Osteoblast (primary cell): Measurements from ENCODE around the gene NFIA. TPM values are rescaled to one million over a fixed set of nuclear protein-coding genes. Genes with fewer than 3 reads are reported as not detected.

Source experiments
- DNase-seq: peaks from one replicate; pipeline ENCODE4 v3.0.0; 2011; ENCODE audit warnings: low spot score, mixed read lengths; ENCODE audit not compliant: insufficient read length; ENCODE audit errors: missing footprints
- H2AFZ ChIP-seq: 2 replicates; pipeline ENCODE4 v1.6.0; 2011; ENCODE audit warnings: mild to moderate bottlenecking, low read length
- H3K27ac ChIP-seq: 2 replicates; pipeline ENCODE4 v1.5.1; 2011; ENCODE audit warnings: mild to moderate bottlenecking, low read depth, low read length, moderate library complexity
- H3K27me3 ChIP-seq: 2 replicates; pipeline ENCODE4 v1.6.0; 2012; ENCODE audit warnings: mild to moderate bottlenecking, control low read depth, inconsistent platforms, low read length, moderate library complexity; ENCODE audit not compliant: insufficient read depth
- H3K36me3 ChIP-seq: 2 replicates; pipeline ENCODE4 v1.5.1; 2011; ENCODE audit warnings: mild to moderate bottlenecking, low read length, control low read depth, moderate library complexity; ENCODE audit not compliant: insufficient read depth
- H3K4me1 ChIP-seq: 2 replicates; pipeline ENCODE4 v1.5.1; 2011; ENCODE audit warnings: mild to moderate bottlenecking, low read length, control low read depth, moderate library complexity; ENCODE audit not compliant: insufficient read depth
- H3K4me2 ChIP-seq: 2 replicates; pipeline ENCODE4 v1.6.0; 2011; ENCODE audit warnings: mild to moderate bottlenecking, low read length; ENCODE audit not compliant: insufficient read depth
- H3K4me3 ChIP-seq: fragments of 200-600 bp; sonication (generic); 3 replicates; pipeline ENCODE4 v1.5.1; 2012; ENCODE audit warnings: mild to moderate bottlenecking, low read length, inconsistent platforms; ENCODE audit not compliant: insufficient read depth
- H3K79me2 ChIP-seq: 2 replicates; pipeline ENCODE4 v1.6.0; 2012; ENCODE audit warnings: mild to moderate bottlenecking, low read length, control low read depth, inconsistent platforms; ENCODE audit not compliant: insufficient read depth
- H3K9me3 ChIP-seq: 2 replicates; pipeline ENCODE4 v1.5.1; 2011; ENCODE audit warnings: low read depth, low read length, control low read depth
- H4K20me1 ChIP-seq: 2 replicates; pipeline ENCODE4 v1.6.0; 2012; ENCODE audit warnings: mild to moderate bottlenecking, low read length, control low read depth; ENCODE audit not compliant: insufficient read depth
- CTCF ChIP-seq: IDR thresholded peaks from 2 replicates; pipeline ENCODE4 v1.5.1; 2011; ENCODE audit warnings: mild to moderate bottlenecking, low read depth, low read length, moderate library complexity; ENCODE audit errors: extremely low read depth
- total RNA-seq: library from RNA; depleted of rRNA; stranded (reverse); fragments of >200 nt; gene quantifications from 2 replicates; pipeline ENCODE4 v1.2.3, GENCODE V29; 2012

NFIA gene
- total RNA-seq, 1 donor, result 7.2 TPM

DNA sequence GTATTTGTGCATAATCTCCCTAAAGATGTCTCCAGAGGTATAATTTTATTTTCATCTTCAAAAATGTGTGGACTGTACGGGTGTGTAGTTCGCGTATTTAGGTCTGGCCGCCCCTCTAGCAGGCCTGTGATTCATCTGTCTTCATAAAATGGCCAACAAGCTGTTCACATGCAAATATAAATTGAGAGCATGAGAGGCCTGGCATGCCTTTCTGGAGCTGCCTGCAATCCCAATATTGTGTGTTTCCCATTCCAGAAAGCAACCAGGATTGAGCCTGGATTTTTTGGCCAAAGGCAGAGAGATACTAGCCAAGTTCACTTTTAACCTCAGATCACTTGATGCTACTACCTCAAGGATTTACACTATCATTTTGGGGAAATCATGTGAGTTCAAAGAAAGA lies 197.2 kb downstream of the NFIA start:
- Histone ChIP-seq H3K79me2 (no peaks in the 10 kb centered on the region), H4K20me1 (no peaks in the 10 kb centered on the region), H3K4me3 (no peak overlapping the region), H2AFZ (no peak overlapping the region), H3K36me3 (no peaks in the 10 kb centered on the region), H3K4me2 (no peak overlapping the region), H3K4me1 (no peaks in the 10 kb centered on the region), H3K27ac (no peak overlapping the region), H3K27me3 (no peaks in the 10 kb centered on the region), H3K9me3 (no peaks in the 10 kb centered on the region)
- TF ChIP-seq CTCF, result no peak
- DNase-seq, result no peak

DNA sequence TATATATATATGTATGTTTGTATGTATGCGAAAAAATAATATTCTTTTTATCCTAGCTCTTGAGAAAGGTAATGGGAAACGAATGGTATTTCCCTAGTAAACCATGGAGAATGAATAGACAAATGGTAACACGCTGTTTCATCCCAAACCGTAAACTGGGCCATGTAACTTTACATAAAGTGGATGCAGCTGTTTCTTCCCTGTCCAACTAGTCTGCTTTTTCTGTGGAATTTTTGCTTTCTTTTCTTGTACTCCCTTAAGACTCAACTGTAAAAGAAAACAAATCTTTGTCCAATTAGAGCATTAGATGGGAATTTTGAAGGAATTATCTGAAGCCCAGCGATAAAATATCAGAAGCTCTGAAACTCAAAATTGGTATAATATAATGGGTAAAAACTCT lies 198.1 kb downstream of the NFIA start:
- Histone ChIP-seq H3K36me3 (no peaks in the 10 kb centered on the region), H3K4me2 (no peak overlapping the region), H4K20me1 (no peaks in the 10 kb centered on the region), H3K4me1 (peaks cover 5% of the 10 kb centered on the region), H3K27ac (no peak overlapping the region), H3K9me3 (no peaks in the 10 kb centered on the region), H3K4me3 (no peak overlapping the region), H2AFZ (no peak overlapping the region), H3K27me3 (no peaks in the 10 kb centered on the region), H3K79me2 (no peaks in the 10 kb centered on the region)
- no peak for TF ChIP-seq CTCF
- no peak for DNase-seq

GRCh38 chr1:61282387-61282786 lies 200.0 kb downstream of the NFIA start:
- no peak overlapping the region for H2AFZ ChIP-seq
- no peak overlapping the region for H3K4me3 ChIP-seq
- H3K79me2 ChIP-seq, result no peaks in the 10 kb centered on the region
- no peaks in the 10 kb centered on the region for H4K20me1 ChIP-seq
- H3K9me3 ChIP-seq, result no peaks in the 10 kb centered on the region
- H3K4me2 ChIP-seq, result no peak overlapping the region
- DNase-seq, result no peak
- peaks cover 22% of the 10 kb centered on the region for H3K4me1 ChIP-seq
- TF ChIP-seq CTCF, result no peak
- no peaks in the 10 kb centered on the region for H3K27me3 ChIP-seq
- no peaks in the 10 kb centered on the region for H3K36me3 ChIP-seq
- no peak overlapping the region for H3K27ac ChIP-seq

DNA sequence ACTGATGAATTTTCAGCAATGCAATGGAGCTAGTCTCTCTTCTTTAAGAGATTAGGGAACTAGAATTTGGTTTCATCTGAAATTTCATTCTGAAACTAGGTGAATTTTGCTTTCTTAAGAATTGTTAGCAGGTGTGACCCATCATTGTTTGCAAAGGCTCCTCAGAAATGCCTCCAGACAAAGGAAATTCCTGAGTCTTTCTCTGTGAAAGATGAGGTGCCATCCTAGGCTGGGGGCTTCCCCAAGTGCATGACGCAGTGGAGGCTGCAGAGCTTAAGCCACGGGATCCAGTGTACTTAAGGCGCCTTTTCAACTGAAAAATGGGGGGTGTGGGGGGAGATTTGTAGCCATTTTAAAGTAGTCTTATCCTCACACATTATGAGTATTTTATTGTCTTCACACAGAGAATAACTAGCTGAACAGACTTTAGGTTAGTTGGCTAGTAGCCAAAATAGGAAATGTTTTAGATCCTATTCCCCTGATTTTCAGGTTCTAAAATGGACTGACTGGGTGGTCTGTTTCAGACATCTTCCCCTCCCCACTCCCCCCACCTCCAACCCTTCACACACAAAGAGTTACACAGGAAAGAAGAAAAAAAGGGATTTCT lies 202.0 kb downstream of the NFIA start:
- Histone ChIP-seq H4K20me1 (no peaks in the 10 kb centered on the region), H3K27ac (no peak overlapping the region), H3K9me3 (no peaks in the 10 kb centered on the region), H3K79me2 (no peaks in the 10 kb centered on the region), H3K36me3 (no peaks in the 10 kb centered on the region), H3K4me2 (no peak overlapping the region), H3K4me3 (no peak overlapping the region), H3K4me1 (peaks cover 30% of the 10 kb centered on the region), H3K27me3 (no peaks in the 10 kb centered on the region), H2AFZ (no peak overlapping the region)
- no peak for DNase-seq
- no peak for TF ChIP-seq CTCF
